ENCODE results near the gene ALPL. TPM values are rescaled to one million over a fixed set of nuclear protein-coding genes. Genes with fewer than 3 reads are reported as not detected.

Gene ALPL
- total and polyA plus RNA-seq, 12 donors, result 21.9 to 752 (median 70.6) TPM

- H3K27me3 ChIP-seq, result no peaks in the 10 kb centered on the region
- no peak overlapping the region for H3K4me3 ChIP-seq
- DNase-seq, result no peak
- no peaks in the 10 kb centered on the region for H3K9me3 ChIP-seq (replicated peaks in 1 of 3)
- H3K4me1 ChIP-seq (replicated peaks in 1 of 2), result peaks cover 0 to 14% of the 10 kb centered on the region in 2 donors
- intact Hi-C loops (cut with DNase I), result no loop called here
- H3K27ac ChIP-seq, result no peak overlapping the region
- no peaks in the 10 kb centered on the region for H3K36me3 ChIP-seq (replicated peaks in 1 of 2)
- TF ChIP-seq CTCF (IDR thresholded peaks at IDR 0.05) (no peak), POLR2A (IDR thresholded peaks at IDR 0.05) (no peak)
- 35 to 48% (median 43%) methylated on average over 1 of the region's 1 CpG for WGBS, 4 donors
Observed at GRCh38 chr1:21552715-21553114, 43.5 kb downstream of the ALPL start.

- peaks cover 0 to 10% of the 10 kb centered on the region in 2 donors for H3K4me1 ChIP-seq (replicated peaks in 1 of 2)
- H3K27me3 ChIP-seq, result no peaks in the 10 kb centered on the region
- no peaks in the 10 kb centered on the region for H3K9me3 ChIP-seq (replicated peaks in 1 of 3)
- TF ChIP-seq POLR2A (IDR thresholded peaks at IDR 0.05), result no peak
- no peak for TF ChIP-seq CTCF (IDR thresholded peaks at IDR 0.05)
- intact Hi-C loops (cut with DNase I), result no loop called here
- no peak overlapping the region for H3K4me3 ChIP-seq
- WGBS, 4 donors, result 65 to 76% (median 76%) methylated on average over 8 of the region's 8 CpGs
- no peak for DNase-seq
- peak overlapping the region in 1 of 5 donors; percentile 61 for H3K27ac ChIP-seq
- no peaks in the 10 kb centered on the region for H3K36me3 ChIP-seq (replicated peaks in 1 of 2)
Observed at GRCh38 chr1:21553116-21553926, 44.1 kb downstream of the ALPL start.

- no peak for DNase-seq
- no peaks in the 10 kb centered on the region for H3K9me3 ChIP-seq (replicated peaks in 1 of 3)
- intact Hi-C loops (cut with DNase I), result no loop called here
- no peak overlapping the region for H3K27ac ChIP-seq
- H3K36me3 ChIP-seq (replicated peaks in 1 of 2), result no peaks in the 10 kb centered on the region
- no peaks in the 10 kb centered on the region for H3K27me3 ChIP-seq
- TF ChIP-seq CTCF (IDR thresholded peaks at IDR 0.05), result no peak
- no peak for TF ChIP-seq POLR2A (IDR thresholded peaks at IDR 0.05)
- 80 to 83% (median 81%) methylated on average over 5 of the region's 5 CpGs for WGBS, 4 donors
- no peak overlapping the region for H3K4me3 ChIP-seq
- peaks cover 9 to 10% of the 10 kb centered on the region in 2 donors for H3K4me1 ChIP-seq (replicated peaks in 1 of 2)
Observed at GRCh38 chr1:21559788-21560567, 50.8 kb downstream of the ALPL start.

- no peaks in the 10 kb centered on the region for H3K9me3 ChIP-seq (replicated peaks in 1 of 3)
- peaks cover 12 to 13% of the 10 kb centered on the region in 2 donors for H3K4me1 ChIP-seq (replicated peaks in 1 of 2)
- no peaks in the 10 kb centered on the region for H3K27me3 ChIP-seq
- 93 to 97% (median 95%) methylated on average over 5 to 12 of the region's 12 CpGs for WGBS, 4 donors
- no peaks in the 10 kb centered on the region for H3K36me3 ChIP-seq (replicated peaks in 1 of 2)
- no peak overlapping the region for H3K27ac ChIP-seq
- intact Hi-C loops (cut with DNase I), result no loop called here
- H3K4me3 ChIP-seq, result no peak overlapping the region
- no peak for TF ChIP-seq CTCF (IDR thresholded peaks at IDR 0.05)
- no peak for TF ChIP-seq POLR2A (IDR thresholded peaks at IDR 0.05)
- no peak for DNase-seq
Observed at GRCh38 chr1:21560916-21561638, 51.9 kb downstream of the ALPL start.
